Mammary epithelial cell (primary cell): ENCODE measurements around the gene ZBTB8OS.

ENCODE experiments used
- EZH2 ChIP-seq: IDR thresholded peaks from 2 replicates; pipeline ENCODE4 v1.6.1; 2012; ENCODE audit warnings: low read length, inconsistent platforms, borderline replicate concordance
- TF ChIP-seq, protein P1 (sequence below), 2 donors: IDR thresholded peaks in 1 of 2; conservative IDR thresholded peaks in 1 of 2; 2 replicates each; pipeline ENCODE4 v1.5.1; 2011 to 2012; ENCODE audit warnings: inconsistent platforms in 2 of 2, low read length in 2 of 2, mild to moderate bottlenecking in 2 of 2, control low read depth in 1 of 2, low read depth in 1 of 2; ENCODE audit not compliant: insufficient read depth in 1 of 2; ENCODE audit errors: extremely low read depth in 1 of 2

DNA sequence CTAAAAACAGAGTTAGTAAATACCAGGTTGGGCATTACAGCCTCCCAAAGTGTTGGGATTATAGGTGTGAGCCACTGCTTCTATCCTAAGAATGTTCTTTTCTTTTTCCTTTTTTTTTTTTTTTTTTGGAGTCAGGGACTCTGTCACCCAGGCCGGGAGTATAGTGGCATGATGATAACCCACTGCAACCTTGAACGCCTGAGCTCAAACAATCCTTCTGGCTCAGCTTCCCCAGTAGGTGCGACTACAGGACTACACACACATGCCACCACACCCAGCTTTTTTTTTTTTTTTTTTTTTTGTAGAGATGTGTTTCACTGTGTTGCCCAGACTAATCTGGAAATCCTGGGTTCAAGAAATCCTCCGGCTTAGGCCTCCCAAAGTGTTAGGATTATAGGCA lies 5.9 kb downstream of the ZBTB8OS start:
- no peak for TF ChIP-seq EZH2
- TF ChIP-seq, protein P1, sequence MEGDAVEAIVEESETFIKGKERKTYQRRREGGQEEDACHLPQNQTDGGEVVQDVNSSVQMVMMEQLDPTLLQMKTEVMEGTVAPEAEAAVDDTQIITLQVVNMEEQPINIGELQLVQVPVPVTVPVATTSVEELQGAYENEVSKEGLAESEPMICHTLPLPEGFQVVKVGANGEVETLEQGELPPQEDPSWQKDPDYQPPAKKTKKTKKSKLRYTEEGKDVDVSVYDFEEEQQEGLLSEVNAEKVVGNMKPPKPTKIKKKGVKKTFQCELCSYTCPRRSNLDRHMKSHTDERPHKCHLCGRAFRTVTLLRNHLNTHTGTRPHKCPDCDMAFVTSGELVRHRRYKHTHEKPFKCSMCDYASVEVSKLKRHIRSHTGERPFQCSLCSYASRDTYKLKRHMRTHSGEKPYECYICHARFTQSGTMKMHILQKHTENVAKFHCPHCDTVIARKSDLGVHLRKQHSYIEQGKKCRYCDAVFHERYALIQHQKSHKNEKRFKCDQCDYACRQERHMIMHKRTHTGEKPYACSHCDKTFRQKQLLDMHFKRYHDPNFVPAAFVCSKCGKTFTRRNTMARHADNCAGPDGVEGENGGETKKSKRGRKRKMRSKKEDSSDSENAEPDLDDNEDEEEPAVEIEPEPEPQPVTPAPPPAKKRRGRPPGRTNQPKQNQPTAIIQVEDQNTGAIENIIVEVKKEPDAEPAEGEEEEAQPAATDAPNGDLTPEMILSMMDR (conservative IDR thresholded peaks at IDR 0.05 in 1 of 2, IDR thresholded peaks at IDR 0.05 in 1 of 2; ENCODE audit: extremely low read depth in 1 of 2, insufficient read depth in 1 of 2, low read depth in 1 of 2, low read length in 2 of 2), result no peak
